Mesendoderm (in vitro differentiated cells): ENCODE data around the gene FDX2.
A peak's percentile ranks its signal among the peaks of the same experiment; 100 is the strongest.

Experiments
- DNase-seq: peaks from one replicate; pipeline ENCODE4 v3.0.0; 2013
- H2AK5ac ChIP-seq: 2 replicates; pipeline ENCODE4 v1.6.1; 2013; ENCODE audit warnings: low read length, inconsistent platforms
- H2BK120ac ChIP-seq: 2 replicates; pipeline ENCODE4 v1.6.1; 2013; ENCODE audit warnings: low read depth, mild to moderate bottlenecking, low read length, moderate library complexity, mixed read lengths
- H2BK15ac ChIP-seq: replicated peaks from 2 replicates; pipeline ENCODE4 v1.6.1; 2013; ENCODE audit warnings: low read depth, mild to moderate bottlenecking, moderate library complexity
- H2BK5ac ChIP-seq: 2 replicates; pipeline ENCODE4 v1.6.1; 2013; ENCODE audit warnings: low read length, inconsistent platforms
- H3K18ac ChIP-seq: 2 replicates; pipeline ENCODE4 v1.6.1; 2013; ENCODE audit warnings: mild to moderate bottlenecking, low read length, mixed read lengths
- H3K23ac ChIP-seq: one replicate; pipeline ENCODE4 v1.6.1; 2013; ENCODE audit warnings: low read length
- H3K27ac ChIP-seq: 2 replicates; pipeline ENCODE4 v1.5.1; 2013; ENCODE audit warnings: low read depth, mild to moderate bottlenecking, inconsistent platforms, low read length, moderate library complexity
- H3K27me3 ChIP-seq: 2 replicates; pipeline ENCODE4 v1.6.1; 2013; ENCODE audit warnings: low read length, control low read depth, mild to moderate bottlenecking, inconsistent platforms; ENCODE audit not compliant: insufficient read depth, poor library complexity
- H3K36me3 ChIP-seq: 2 replicates; pipeline ENCODE4 v1.6.1; 2013; ENCODE audit warnings: low read length, inconsistent platforms; ENCODE audit not compliant: control insufficient read depth, insufficient read depth
- H3K4ac ChIP-seq: one replicate; pipeline ENCODE4 v1.6.1; 2013; ENCODE audit warnings: low read depth, mild to moderate bottlenecking, low read length, moderate library complexity
- H3K4me1 ChIP-seq: 2 replicates; pipeline ENCODE4 v1.6.1; 2013; ENCODE audit warnings: low read depth, low read length, inconsistent platforms; ENCODE audit not compliant: control insufficient read depth
- H3K4me2 ChIP-seq: 2 replicates; pipeline ENCODE4 v1.6.1; 2013; ENCODE audit warnings: low read length
- H3K4me3 ChIP-seq: 2 replicates; pipeline ENCODE4 v1.5.1; 2013; ENCODE audit warnings: mild to moderate bottlenecking, low read length
- H3K56ac ChIP-seq: one replicate; pipeline ENCODE4 v1.6.1; 2013; ENCODE audit warnings: low read length
- H3K79me1 ChIP-seq: 2 replicates; pipeline ENCODE4 v1.6.1; 2013; ENCODE audit warnings: low read length, inconsistent platforms
- H3K79me2 ChIP-seq: 2 replicates; pipeline ENCODE4 v1.6.1; 2013; ENCODE audit warnings: mild to moderate bottlenecking, low read length; ENCODE audit not compliant: control insufficient read depth, insufficient read depth
- H3K9ac ChIP-seq: 2 replicates; pipeline ENCODE4 v1.6.1; 2013; ENCODE audit warnings: low read length, inconsistent platforms
- H4K5ac ChIP-seq: one replicate; pipeline ENCODE4 v1.6.1; 2013; ENCODE audit warnings: low read length
- H4K8ac ChIP-seq: one replicate; pipeline ENCODE4 v1.6.1; 2013; ENCODE audit warnings: low read depth, mild to moderate bottlenecking, control low read depth, low read length, moderate library complexity
- WGBS: extraction: QIAGEN DNeasy Blood & Tissue Kit; methylation state at CpG from one replicate; pipeline ENCODE4 v1.1.7; 2013; ENCODE audit warnings: low lambda C conversion rate, missing lambda C conversion rate; ENCODE audit not compliant: insufficient coverage; ENCODE audit errors: extremely low coverage; 5-methylcytosine and 5-hydroxymethylcytosine counted together

The FDX2 gene

GRCh38 chr19:10332158-10332964 is 16.5 kb upstream of the FDX2 start:
- Histone ChIP-seq H2BK120ac (no peak overlapping the region), H3K27me3 (no peaks in the 10 kb centered on the region), H3K79me2 (peaks cover 17% of the 10 kb centered on the region), H3K18ac (no peak overlapping the region), H3K36me3 (peaks cover 4% of the 10 kb centered on the region), H4K5ac (no peak overlapping the region), H2BK5ac (no peak overlapping the region), H3K4me1 (peaks cover 3% of the 10 kb centered on the region), H2AK5ac (no peak overlapping the region), H3K56ac (peak overlapping the region; percentile 92), H3K4me2 (peak overlapping the region; percentile 73), H3K9ac (peak overlapping the region; percentile 80), H3K4me3 (peak overlapping the region; percentile 74), H2BK15ac (no peak overlapping the region), H4K8ac (no peak overlapping the region), H3K4ac (no peak overlapping the region), H3K79me1 (peaks cover 11% of the 10 kb centered on the region), H3K27ac (no peak overlapping the region), H3K23ac (no peak overlapping the region)
- no peak for DNase-seq
- WGBS, result no CpG with 5 or more reads among the region's 18 CpGs

DNA sequence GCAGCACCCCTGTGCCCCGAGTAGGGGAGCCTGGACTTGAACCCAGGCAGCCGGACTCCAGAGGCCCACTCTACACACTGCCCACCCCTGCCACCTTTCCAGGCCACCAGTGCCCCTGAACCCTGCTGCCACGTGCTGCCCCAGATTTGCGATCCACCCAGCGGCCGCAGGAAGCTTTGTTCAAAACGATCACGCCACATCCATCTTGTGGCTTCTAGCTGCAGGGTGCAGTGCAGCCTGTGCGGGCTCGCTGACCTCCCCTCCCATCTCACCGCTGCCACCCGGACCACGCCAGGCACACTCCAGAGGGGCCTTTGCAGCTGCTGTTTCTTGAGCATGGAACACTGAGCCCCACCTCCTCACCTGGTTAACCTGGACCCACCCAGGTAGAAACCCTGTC is 13.7 kb upstream of the FDX2 start:
- Histone ChIP-seq H3K27ac (no peak overlapping the region), H2AK5ac (no peak overlapping the region), H2BK15ac (no peak overlapping the region), H3K4me2 (no peak overlapping the region), H3K56ac (no peak overlapping the region), H2BK120ac (no peak overlapping the region), H3K18ac (no peak overlapping the region), H4K5ac (no peak overlapping the region), H3K79me2 (peaks cover 17% of the 10 kb centered on the region), H2BK5ac (no peak overlapping the region), H3K23ac (no peak overlapping the region), H3K27me3 (no peaks in the 10 kb centered on the region), H3K4ac (no peak overlapping the region), H3K4me1 (peaks cover 3% of the 10 kb centered on the region), H3K79me1 (peaks cover 11% of the 10 kb centered on the region), H4K8ac (no peak overlapping the region), H3K4me3 (no peak overlapping the region), H3K9ac (no peak overlapping the region), H3K36me3 (peaks cover 7% of the 10 kb centered on the region)
- no peak for DNase-seq
- WGBS, result no CpG with 5 or more reads among the region's 13 CpGs

DNA sequence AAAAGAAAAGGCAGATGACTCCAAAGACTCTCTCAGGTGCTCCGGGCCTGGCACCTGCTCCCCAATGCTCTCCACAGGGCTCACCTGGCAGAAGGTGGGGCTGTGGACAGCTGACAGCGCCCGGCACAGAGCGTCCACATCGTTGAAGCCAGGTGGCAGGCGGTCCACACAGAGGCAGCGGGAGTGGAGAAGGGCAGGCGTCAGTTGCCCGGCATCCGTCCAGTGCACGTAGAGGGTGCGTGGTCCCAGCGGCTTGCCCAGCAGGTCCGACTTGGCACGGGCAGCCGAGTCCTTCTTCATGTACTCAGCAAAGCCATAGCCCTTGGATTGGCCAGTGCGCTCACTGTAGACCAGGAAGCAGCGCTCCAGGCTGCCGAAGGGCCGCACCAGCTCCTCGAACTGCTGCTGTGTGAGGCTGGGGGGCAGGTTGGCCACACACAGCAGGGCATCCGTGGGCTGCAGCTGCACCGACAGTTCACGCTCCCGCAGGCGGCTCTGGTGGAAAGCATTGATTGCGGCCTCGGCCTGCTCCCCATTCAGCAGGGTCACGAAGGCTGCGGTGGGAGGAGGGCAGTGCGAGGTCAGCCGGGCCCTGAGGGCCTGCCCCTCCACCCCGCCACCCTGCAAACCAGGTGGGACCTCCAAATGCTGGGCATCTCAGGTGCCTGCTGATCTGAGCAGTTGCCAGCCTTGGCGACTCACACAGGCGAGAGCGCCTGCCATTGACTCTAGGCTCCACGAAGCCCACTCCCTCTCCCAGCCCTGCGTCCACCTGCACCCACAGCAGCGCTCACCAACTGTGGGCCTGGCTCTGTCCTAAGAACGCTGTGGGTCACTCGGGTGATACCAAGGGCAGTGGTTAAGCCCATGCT is 13.0 kb upstream of the FDX2 start:
- Histone ChIP-seq H2BK5ac (no peak overlapping the region), H3K4me3 (no peak overlapping the region), H3K18ac (no peak overlapping the region), H2BK120ac (no peak overlapping the region), H3K23ac (no peak overlapping the region), H3K27me3 (no peaks in the 10 kb centered on the region), H3K9ac (no peak overlapping the region), H3K27ac (no peak overlapping the region), H2AK5ac (no peak overlapping the region), H4K8ac (no peak overlapping the region), H3K56ac (no peak overlapping the region), H3K4me2 (no peak overlapping the region), H3K79me2 (peaks cover 17% of the 10 kb centered on the region), H3K4ac (no peak overlapping the region), H4K5ac (no peak overlapping the region), H3K79me1 (peaks cover 11% of the 10 kb centered on the region), H2BK15ac (no peak overlapping the region), H3K36me3 (peaks cover 7% of the 10 kb centered on the region), H3K4me1 (peaks cover 3% of the 10 kb centered on the region)
- no peak for DNase-seq
- WGBS, result no CpG with 5 or more reads among the region's 41 CpGs

DNA sequence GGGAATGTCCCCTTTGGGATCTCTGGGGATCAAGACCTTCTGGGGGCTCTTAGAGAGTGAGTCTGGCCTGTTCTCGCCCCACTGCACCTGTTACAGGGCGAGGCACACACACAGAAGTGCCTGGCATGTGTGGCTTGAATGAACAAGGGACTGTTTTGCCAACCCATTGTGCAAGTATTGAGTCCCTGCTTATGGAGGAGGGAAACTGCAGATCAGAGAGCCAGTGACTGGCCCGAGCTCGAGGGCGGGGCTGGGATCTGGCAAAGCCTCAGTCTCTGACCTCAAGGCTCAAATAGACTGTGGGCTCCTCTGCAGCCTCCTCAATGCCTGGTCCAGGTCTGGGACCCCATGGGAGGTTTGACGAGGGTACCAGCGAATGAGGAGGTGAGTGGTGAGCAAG is 12.0 kb upstream of the FDX2 start:
- Histone ChIP-seq H3K4me2 (no peak overlapping the region), H4K8ac (no peak overlapping the region), H3K23ac (no peak overlapping the region), H3K79me2 (peaks cover 15% of the 10 kb centered on the region), H2AK5ac (no peak overlapping the region), H4K5ac (no peak overlapping the region), H3K27ac (no peak overlapping the region), H3K9ac (no peak overlapping the region), H3K4me1 (peaks cover 3% of the 10 kb centered on the region), H2BK120ac (no peak overlapping the region), H3K18ac (no peak overlapping the region), H3K27me3 (no peaks in the 10 kb centered on the region), H3K79me1 (peaks cover 11% of the 10 kb centered on the region), H3K4me3 (no peak overlapping the region), H3K56ac (no peak overlapping the region), H3K4ac (no peak overlapping the region), H2BK5ac (no peak overlapping the region), H2BK15ac (no peak overlapping the region), H3K36me3 (peaks cover 7% of the 10 kb centered on the region)
- WGBS, result no CpG with 5 or more reads among the region's 7 CpGs
- DNase-seq, result no peak

GRCh38 chr19:10325732-10326131 is 9.9 kb upstream of the FDX2 start:
- H3K23ac ChIP-seq, result no peak overlapping the region
- H2BK5ac ChIP-seq, result no peak overlapping the region
- H3K79me2 ChIP-seq, result no peaks in the 10 kb centered on the region
- H4K8ac ChIP-seq, result no peak overlapping the region
- DNase-seq, result no peak
- no peak overlapping the region for H4K5ac ChIP-seq
- H3K9ac ChIP-seq, result no peak overlapping the region
- no peaks in the 10 kb centered on the region for H3K27me3 ChIP-seq
- peaks cover 12% of the 10 kb centered on the region for H3K36me3 ChIP-seq
- no peak overlapping the region for H3K56ac ChIP-seq
- no peak overlapping the region for H2BK120ac ChIP-seq
- no peak overlapping the region for H2AK5ac ChIP-seq
- WGBS, result no CpG with 5 or more reads among the region's 8 CpGs
- no peak overlapping the region for H3K27ac ChIP-seq
- no peak overlapping the region for H3K4ac ChIP-seq
- H3K4me2 ChIP-seq, result no peak overlapping the region
- no peak overlapping the region for H3K4me3 ChIP-seq
- no peak overlapping the region for H3K18ac ChIP-seq
- H3K4me1 ChIP-seq, result no peaks in the 10 kb centered on the region
- peaks cover 3% of the 10 kb centered on the region for H3K79me1 ChIP-seq
- no peak overlapping the region for H2BK15ac ChIP-seq
